ENCODE results near the gene ZP1.

DNA sequence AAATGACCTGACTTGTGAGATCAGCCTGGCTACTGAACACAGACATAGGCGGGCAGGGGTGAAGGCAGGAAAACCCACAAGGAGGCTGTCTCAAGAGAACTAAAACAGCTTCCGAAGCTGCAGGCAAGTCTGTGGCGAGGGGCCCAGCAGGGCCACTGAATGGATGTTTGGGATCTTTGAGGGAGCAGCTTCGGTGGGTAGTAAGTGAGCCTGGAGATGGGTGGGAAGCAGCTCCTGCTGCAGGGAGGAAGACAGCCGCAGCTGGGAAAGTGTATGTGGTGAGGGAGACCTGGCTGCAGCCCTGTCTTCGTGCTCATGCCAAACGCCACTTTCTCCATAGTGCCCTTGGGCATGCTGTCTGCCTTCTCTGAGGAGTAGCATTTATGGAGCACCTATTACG is 22.0 kb upstream of the ZP1 start:
- no peak for TF ChIP-seq POLR2A (IDR thresholded peaks at IDR 0.05)
- TF ChIP-seq, protein P1, sequence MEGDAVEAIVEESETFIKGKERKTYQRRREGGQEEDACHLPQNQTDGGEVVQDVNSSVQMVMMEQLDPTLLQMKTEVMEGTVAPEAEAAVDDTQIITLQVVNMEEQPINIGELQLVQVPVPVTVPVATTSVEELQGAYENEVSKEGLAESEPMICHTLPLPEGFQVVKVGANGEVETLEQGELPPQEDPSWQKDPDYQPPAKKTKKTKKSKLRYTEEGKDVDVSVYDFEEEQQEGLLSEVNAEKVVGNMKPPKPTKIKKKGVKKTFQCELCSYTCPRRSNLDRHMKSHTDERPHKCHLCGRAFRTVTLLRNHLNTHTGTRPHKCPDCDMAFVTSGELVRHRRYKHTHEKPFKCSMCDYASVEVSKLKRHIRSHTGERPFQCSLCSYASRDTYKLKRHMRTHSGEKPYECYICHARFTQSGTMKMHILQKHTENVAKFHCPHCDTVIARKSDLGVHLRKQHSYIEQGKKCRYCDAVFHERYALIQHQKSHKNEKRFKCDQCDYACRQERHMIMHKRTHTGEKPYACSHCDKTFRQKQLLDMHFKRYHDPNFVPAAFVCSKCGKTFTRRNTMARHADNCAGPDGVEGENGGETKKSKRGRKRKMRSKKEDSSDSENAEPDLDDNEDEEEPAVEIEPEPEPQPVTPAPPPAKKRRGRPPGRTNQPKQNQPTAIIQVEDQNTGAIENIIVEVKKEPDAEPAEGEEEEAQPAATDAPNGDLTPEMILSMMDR (IDR thresholded peaks at IDR 0.05) = no peak
